ENCODE data around the gene WASF2.

DNA sequence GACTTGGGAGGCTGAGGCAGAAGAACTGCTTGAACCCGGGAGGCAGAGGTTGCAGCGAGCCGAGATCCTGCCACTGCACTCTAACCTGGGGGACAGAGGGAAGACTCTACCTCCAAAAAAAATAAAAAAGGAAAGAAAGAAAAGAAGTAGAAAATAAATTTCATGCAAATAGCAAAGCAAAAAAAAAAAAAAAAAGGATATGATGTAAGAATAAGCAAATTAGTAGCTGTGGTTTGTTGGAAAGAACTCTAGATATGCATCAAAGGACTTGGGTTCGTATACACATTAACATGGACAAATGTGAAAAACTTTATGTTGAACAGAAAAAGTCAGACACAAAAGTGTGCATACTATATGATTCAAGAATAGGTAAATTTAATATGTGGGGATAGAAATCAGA, 11.9 kb downstream of the WASF2 start:
- TF ChIP-seq POLR2AphosphoS5 (IDR thresholded peaks at IDR 0.05; ENCODE audit: insufficient read depth in 1 of 2, low read depth in 1 of 2), result no peak
- TF ChIP-seq CTCF (IDR thresholded peaks at IDR 0.05), result no peak
- TF ChIP-seq POLR2A (IDR thresholded peaks at IDR 0.05), result no peak

All from vagina (tissue), 2 donors.